Measurements from ENCODE around the gene BDKRB2. TPM values are rescaled to one million over a fixed set of nuclear protein-coding genes. Genes with fewer than 3 reads are reported as not detected.

Gene BDKRB2
- total and polyA plus RNA-seq, 2 donors (not counting 1 experiment from before 2014, with no cell fraction given): not detected

DNA sequence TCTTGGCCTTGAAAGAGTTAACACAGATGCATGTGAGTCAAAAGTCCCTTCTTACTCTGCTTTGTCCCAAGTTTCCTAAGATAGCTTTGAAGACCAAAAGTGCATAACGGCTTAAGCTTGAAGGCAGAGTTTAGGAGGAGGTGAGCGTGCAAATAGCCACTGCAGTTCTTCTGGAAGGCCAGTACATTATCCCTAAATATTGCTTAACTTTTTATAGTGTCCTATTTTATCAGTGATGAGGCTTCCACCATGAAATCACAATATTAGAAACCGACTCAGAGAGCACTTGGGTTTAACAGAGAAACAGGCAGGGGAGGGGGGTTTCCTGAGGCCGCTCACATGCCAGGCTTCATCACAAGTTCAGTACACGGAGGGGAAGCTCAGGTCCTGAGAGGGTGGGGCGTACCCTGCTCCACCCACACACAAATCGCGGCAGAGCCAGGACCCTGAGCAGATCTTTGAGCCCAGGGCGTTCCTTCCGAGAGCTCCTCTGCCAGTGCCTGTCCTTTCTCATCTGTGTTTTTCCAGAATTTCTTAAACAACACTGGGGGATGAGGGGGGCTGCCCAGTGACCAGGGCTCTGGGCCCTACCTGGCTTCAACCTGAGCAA is 26.8 kb upstream of the BDKRB2 start:
- CTCF ChIA-PET: no interaction called here
- H3K9me3 ChIP-seq (ENCODE audit: control extremely low read depth in 1 of 3, control insufficient read depth in 2 of 3, insufficient read depth in 1 of 3, low read length in 2 of 3): peaks cover 0 to 9% (median 0%) of the 10 kb centered on the region in 3 donors
- DNase-seq: peak; percentile 41
- peak overlapping the region; percentile 25 for H3K4me2 ChIP-seq (replicated peaks; ENCODE audit: low read depth, low read length, poor library complexity, severe bottlenecking)
- WGBS (ENCODE audit: insufficient coverage): 36% methylated on average over 5 of the region's 10 CpGs
- H4K20me1 ChIP-seq (ENCODE audit: control insufficient read depth, insufficient read depth, low read length, poor library complexity, severe bottlenecking): no peaks in the 10 kb centered on the region
- Mint-ChIP-seq H3K4me1 (peaks cover 2% of the 10 kb centered on the region), H3K9me3 (ENCODE audit: insufficient read depth) (no peaks in the 10 kb centered on the region), H3K27me3 (peaks cover 41% of the 10 kb centered on the region), H3K27ac (no peak overlapping the region), H3K4me3 (no peak overlapping the region)
- TF ChIP-seq, protein P1, sequence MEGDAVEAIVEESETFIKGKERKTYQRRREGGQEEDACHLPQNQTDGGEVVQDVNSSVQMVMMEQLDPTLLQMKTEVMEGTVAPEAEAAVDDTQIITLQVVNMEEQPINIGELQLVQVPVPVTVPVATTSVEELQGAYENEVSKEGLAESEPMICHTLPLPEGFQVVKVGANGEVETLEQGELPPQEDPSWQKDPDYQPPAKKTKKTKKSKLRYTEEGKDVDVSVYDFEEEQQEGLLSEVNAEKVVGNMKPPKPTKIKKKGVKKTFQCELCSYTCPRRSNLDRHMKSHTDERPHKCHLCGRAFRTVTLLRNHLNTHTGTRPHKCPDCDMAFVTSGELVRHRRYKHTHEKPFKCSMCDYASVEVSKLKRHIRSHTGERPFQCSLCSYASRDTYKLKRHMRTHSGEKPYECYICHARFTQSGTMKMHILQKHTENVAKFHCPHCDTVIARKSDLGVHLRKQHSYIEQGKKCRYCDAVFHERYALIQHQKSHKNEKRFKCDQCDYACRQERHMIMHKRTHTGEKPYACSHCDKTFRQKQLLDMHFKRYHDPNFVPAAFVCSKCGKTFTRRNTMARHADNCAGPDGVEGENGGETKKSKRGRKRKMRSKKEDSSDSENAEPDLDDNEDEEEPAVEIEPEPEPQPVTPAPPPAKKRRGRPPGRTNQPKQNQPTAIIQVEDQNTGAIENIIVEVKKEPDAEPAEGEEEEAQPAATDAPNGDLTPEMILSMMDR (IDR thresholded peaks at IDR 0.05): no peak
- TF ChIP-seq EZH2 (IDR thresholded peaks at IDR 0.05; ENCODE audit: borderline replicate concordance, insufficient read depth, low read depth, low read length, poor library complexity, severe bottlenecking): no peak
- no peaks in the 10 kb centered on the region for H3K27me3 ChIP-seq (replicated peaks in 1 of 4; ENCODE audit: control extremely low read depth in 1 of 4, control insufficient read depth in 3 of 4, insufficient read depth in 4 of 4, low read length in 3 of 4)
- no peaks in the 10 kb centered on the region for H3K79me2 ChIP-seq (ENCODE audit: control insufficient read depth, insufficient read depth, low read length)
- intact Hi-C loops (cut with micrococcal nuclease): no loop called here
- H3K4me1 ChIP-seq (ENCODE audit: control insufficient read depth in 2 of 2, insufficient read depth in 2 of 2, low read length in 2 of 2): peaks cover 0 to 7% of the 10 kb centered on the region in 2 donors
- H3K36me3 ChIP-seq (replicated peaks in 1 of 2; ENCODE audit: control extremely low read depth in 1 of 2, control insufficient read depth in 1 of 2, extremely low read depth in 1 of 2, insufficient read depth in 2 of 2, low read length in 1 of 2): no peaks in the 10 kb centered on the region
- no peak overlapping the region for H2AFZ ChIP-seq (ENCODE audit: insufficient read depth, low read depth, low read length, poor library complexity, severe bottlenecking)
- H3K9ac ChIP-seq (ENCODE audit: low read length): no peak overlapping the region
- POLR2A ChIA-PET: no interaction called here
- peak overlapping the region in 1 of 2 donors; percentile 35 for H3K27ac ChIP-seq (ENCODE audit: low read length in 2 of 2)
- no peak overlapping the region for H3K4me3 ChIP-seq (ENCODE audit: control extremely low read depth in 1 of 5, extremely low read depth in 1 of 5, insufficient read depth in 1 of 5, low read depth in 2 of 5, low read length in 4 of 5)
- no peak for ATAC-seq (ENCODE audit: low read depth)

- Histone ChIP-seq H3K9me3 (ENCODE audit: control extremely low read depth in 1 of 3, control insufficient read depth in 2 of 3, insufficient read depth in 1 of 3, low read length in 2 of 3) (peaks cover 0 to 9% (median 0%) of the 10 kb centered on the region in 3 donors), H4K20me1 (ENCODE audit: control insufficient read depth, insufficient read depth, low read length, poor library complexity, severe bottlenecking) (no peaks in the 10 kb centered on the region), H3K4me1 (ENCODE audit: control insufficient read depth in 2 of 2, insufficient read depth in 2 of 2, low read length in 2 of 2) (peaks cover 0 to 7% of the 10 kb centered on the region in 2 donors), H3K79me2 (ENCODE audit: control insufficient read depth, insufficient read depth, low read length) (no peaks in the 10 kb centered on the region), H3K4me3 (ENCODE audit: control extremely low read depth in 1 of 5, extremely low read depth in 1 of 5, insufficient read depth in 1 of 5, low read depth in 2 of 5, low read length in 4 of 5) (no peak overlapping the region), H2AFZ (ENCODE audit: insufficient read depth, low read depth, low read length, poor library complexity, severe bottlenecking) (no peak overlapping the region), H3K4me2 (replicated peaks; ENCODE audit: low read depth, low read length, poor library complexity, severe bottlenecking) (no peak overlapping the region), H3K9ac (ENCODE audit: low read length) (no peak overlapping the region), H3K27ac (ENCODE audit: low read length in 2 of 2) (no peak overlapping the region), H3K36me3 (replicated peaks in 1 of 2; ENCODE audit: control extremely low read depth in 1 of 2, control insufficient read depth in 1 of 2, extremely low read depth in 1 of 2, insufficient read depth in 2 of 2, low read length in 1 of 2) (no peaks in the 10 kb centered on the region), H3K27me3 (replicated peaks in 1 of 4; ENCODE audit: control extremely low read depth in 1 of 4, control insufficient read depth in 3 of 4, insufficient read depth in 4 of 4, low read length in 3 of 4) (no peaks in the 10 kb centered on the region)
- Mint-ChIP-seq H3K27me3 (peaks cover 33% of the 10 kb centered on the region), H3K4me3 (no peak overlapping the region), H3K9me3 (ENCODE audit: insufficient read depth) (no peaks in the 10 kb centered on the region), H3K27ac (no peak overlapping the region), H3K4me1 (peaks cover 2% of the 10 kb centered on the region)
- TF ChIP-seq, protein P1 (IDR thresholded peaks at IDR 0.05): no peak
- TF ChIP-seq EZH2 (IDR thresholded peaks at IDR 0.05; ENCODE audit: borderline replicate concordance, insufficient read depth, low read depth, low read length, poor library complexity, severe bottlenecking): no peak
- WGBS (ENCODE audit: insufficient coverage): 87% methylated on average over 6 of the region's 10 CpGs
- intact Hi-C loops (cut with micrococcal nuclease): no loop called here
- ATAC-seq (ENCODE audit: low read depth) (no peak), DNase-seq (no peak)
- ChIA-PET POLR2A (no interaction called here), CTCF (no interaction called here)
Measured at GRCh38 chr14:96178461-96179321, 25.9 kb upstream of the BDKRB2 start.

Data from B cell (primary cell).